Measurements from ENCODE around the gene FASN. TPM values are rescaled to one million over a fixed set of nuclear protein-coding genes. Genes with fewer than 3 reads are reported as not detected.

FASN gene
- polyA plus RNA-seq, 1 of the 3 experiments (the other 2 are of a cell fraction) = 55.1 TPM

DNA sequence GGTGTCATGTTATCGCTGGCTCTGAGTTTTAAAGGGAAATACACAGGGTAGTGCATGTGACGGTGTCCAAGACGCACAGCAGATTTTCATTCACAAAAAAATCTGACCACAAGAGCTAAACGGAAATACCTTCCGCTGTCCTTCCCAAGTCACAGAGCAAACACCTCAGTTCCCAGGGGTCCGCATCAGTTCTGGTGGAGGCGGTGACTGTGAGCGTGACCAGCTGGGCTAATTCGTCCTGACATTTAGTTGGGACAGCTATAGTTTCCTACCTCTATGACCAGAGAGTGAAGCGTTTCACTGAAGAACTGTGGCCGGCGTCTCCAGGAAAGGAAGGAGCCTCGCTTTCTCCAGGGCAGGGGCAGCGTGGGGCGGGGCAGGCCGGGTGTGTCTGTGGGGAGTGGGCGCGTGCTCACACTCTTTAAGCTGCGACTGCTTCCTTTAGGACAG, 10.5 kb upstream of the FASN start:
- Histone ChIP-seq H3K27ac (ENCODE audit: low read depth in 2 of 2, low read length in 1 of 2) (no peak overlapping the region; a peak in 1 of 4 replicates), H3K9me2 (no peaks in the 10 kb centered on the region), H3K9ac (no peak overlapping the region), H3K36me3 (replicated peaks in 1 of 2; ENCODE audit: control insufficient read depth in 1 of 2, insufficient read depth in 2 of 2, low read length in 1 of 2) (peaks cover 12 to 13% of the 10 kb centered on the region in 2 experiments), H3K4me3 (ENCODE audit: low read depth in 2 of 2, low read length in 1 of 2) (no peak overlapping the region), H3K27me3 (ENCODE audit: insufficient read depth) (no peaks in the 10 kb centered on the region), H3K79me2 (ENCODE audit: insufficient read depth) (no peaks in the 10 kb centered on the region), H3K9me3 (no peaks in the 10 kb centered on the region), H4K20me1 (ENCODE audit: insufficient read depth) (no peaks in the 10 kb centered on the region), H3K4me2 (no peak overlapping the region), H3K4me1 (ENCODE audit: control insufficient read depth in 1 of 2, insufficient read depth in 2 of 2, low read depth in 1 of 2, low read length in 1 of 2) (peaks cover 11 to 41% of the 10 kb centered on the region in 2 experiments; a peak in 3 of 4 replicates), H2AFZ (ENCODE audit: low read depth) (no peak overlapping the region), H3F3A (replicated peaks; ENCODE audit: insufficient read depth) (peaks cover 7% of the 10 kb centered on the region)
- ChIA-PET CTCF (interaction anchor here (0.8 to 5.2 kb wide), 8 partner anchors 8 to 148 kb away, joined by 3 to 45 read pairs (median 12); partner anchors contain the start of genes NOTUM and RAC3), POLR2A (interaction anchor here (0.6 to 0.7 kb wide), 2 partner anchors 10 to 582 kb away, joined by 3 read pairs; no protein-coding TSS in a partner anchor)
- 97% methylated on average over 19 of the region's 19 CpGs for WGBS (ENCODE audit: low lambda C conversion rate)
- no peak for TF ChIP-seq GABPA (IDR thresholded peaks at IDR 0.05; ENCODE audit: low read depth)
- TF ChIP-seq FOXM1 (IDR thresholded peaks at IDR 0.05; ENCODE audit: low read depth) = no peak
- TF ChIP-seq GATA2 (CRISPR knock-in tag; IDR thresholded peaks at IDR 0.05) = no peak
- TF ChIP-seq TEAD4 (IDR thresholded peaks at IDR 0.05; ENCODE audit: borderline replicate concordance, insufficient read depth) = no peak
- TF ChIP-seq JUND (IDR thresholded peaks at IDR 0.05) = no peak
- TF ChIP-seq ELF1 (IDR thresholded peaks at IDR 0.05) = no peak
- no peak for TF ChIP-seq FOXJ3 (CRISPR knock-in tag; IDR thresholded peaks at IDR 0.05)
- TF ChIP-seq SMC3 (IDR thresholded peaks at IDR 0.05; ENCODE audit: low read depth, low read length) = no peak
- TF ChIP-seq TAF1 (IDR thresholded peaks at IDR 0.05; ENCODE audit: borderline replicate concordance, low read depth, low read length) = no peak
- no peak for TF ChIP-seq MXI1 (IDR thresholded peaks at IDR 0.05; ENCODE audit: low read depth, low read length)
- TF ChIP-seq NFIC (IDR thresholded peaks at IDR 0.05; ENCODE audit: borderline replicate concordance) = no peak
- no peak for TF ChIP-seq NRF1 (IDR thresholded peaks at IDR 0.05; ENCODE audit: low read depth, low read length)
- TF ChIP-seq, protein P1, sequence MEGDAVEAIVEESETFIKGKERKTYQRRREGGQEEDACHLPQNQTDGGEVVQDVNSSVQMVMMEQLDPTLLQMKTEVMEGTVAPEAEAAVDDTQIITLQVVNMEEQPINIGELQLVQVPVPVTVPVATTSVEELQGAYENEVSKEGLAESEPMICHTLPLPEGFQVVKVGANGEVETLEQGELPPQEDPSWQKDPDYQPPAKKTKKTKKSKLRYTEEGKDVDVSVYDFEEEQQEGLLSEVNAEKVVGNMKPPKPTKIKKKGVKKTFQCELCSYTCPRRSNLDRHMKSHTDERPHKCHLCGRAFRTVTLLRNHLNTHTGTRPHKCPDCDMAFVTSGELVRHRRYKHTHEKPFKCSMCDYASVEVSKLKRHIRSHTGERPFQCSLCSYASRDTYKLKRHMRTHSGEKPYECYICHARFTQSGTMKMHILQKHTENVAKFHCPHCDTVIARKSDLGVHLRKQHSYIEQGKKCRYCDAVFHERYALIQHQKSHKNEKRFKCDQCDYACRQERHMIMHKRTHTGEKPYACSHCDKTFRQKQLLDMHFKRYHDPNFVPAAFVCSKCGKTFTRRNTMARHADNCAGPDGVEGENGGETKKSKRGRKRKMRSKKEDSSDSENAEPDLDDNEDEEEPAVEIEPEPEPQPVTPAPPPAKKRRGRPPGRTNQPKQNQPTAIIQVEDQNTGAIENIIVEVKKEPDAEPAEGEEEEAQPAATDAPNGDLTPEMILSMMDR (IDR thresholded peaks at IDR 0.05) = no peak
- no peak for TF ChIP-seq CHD2 (IDR thresholded peaks at IDR 0.05; ENCODE audit: low read length, partially characterized antibody)
- no peak for TF ChIP-seq SIN3A (IDR thresholded peaks at IDR 0.05; ENCODE audit: borderline replicate concordance, low read depth, low read length)
- TF ChIP-seq, protein P2, sequence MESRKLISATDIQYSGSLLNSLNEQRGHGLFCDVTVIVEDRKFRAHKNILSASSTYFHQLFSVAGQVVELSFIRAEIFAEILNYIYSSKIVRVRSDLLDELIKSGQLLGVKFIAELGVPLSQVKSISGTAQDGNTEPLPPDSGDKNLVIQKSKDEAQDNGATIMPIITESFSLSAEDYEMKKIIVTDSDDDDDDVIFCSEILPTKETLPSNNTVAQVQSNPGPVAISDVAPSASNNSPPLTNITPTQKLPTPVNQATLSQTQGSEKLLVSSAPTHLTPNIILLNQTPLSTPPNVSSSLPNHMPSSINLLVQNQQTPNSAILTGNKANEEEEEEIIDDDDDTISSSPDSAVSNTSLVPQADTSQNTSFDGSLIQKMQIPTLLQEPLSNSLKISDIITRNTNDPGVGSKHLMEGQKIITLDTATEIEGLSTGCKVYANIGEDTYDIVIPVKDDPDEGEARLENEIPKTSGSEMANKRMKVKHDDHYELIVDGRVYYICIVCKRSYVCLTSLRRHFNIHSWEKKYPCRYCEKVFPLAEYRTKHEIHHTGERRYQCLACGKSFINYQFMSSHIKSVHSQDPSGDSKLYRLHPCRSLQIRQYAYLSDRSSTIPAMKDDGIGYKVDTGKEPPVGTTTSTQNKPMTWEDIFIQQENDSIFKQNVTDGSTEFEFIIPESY (IDR thresholded peaks at IDR 0.05; ENCODE audit: borderline replicate concordance, low read depth) = no peak
- no peak for TF ChIP-seq EZH2phosphoT487 (IDR thresholded peaks at IDR 0.05; ENCODE audit: borderline replicate concordance, low read depth)
- TF ChIP-seq YY1 (IDR thresholded peaks at IDR 0.05; ENCODE audit: low read depth) = no peak
- no peak for TF ChIP-seq TCF12 (IDR thresholded peaks at IDR 0.05)
- DNase-seq = no peak
